HG02678 (cell line): ENCODE data around the gene PTGES3.

Experiments used
- ATAC-seq: cut with Tn5 transposase; IDR thresholded peaks from one replicate; pipeline ENCODE4 v1.9.1; 2021; ENCODE audit warnings: mild to moderate bottlenecking, moderate library complexity; ENCODE audit not compliant: unreplicated experiment

Gene PTGES3

DNA sequence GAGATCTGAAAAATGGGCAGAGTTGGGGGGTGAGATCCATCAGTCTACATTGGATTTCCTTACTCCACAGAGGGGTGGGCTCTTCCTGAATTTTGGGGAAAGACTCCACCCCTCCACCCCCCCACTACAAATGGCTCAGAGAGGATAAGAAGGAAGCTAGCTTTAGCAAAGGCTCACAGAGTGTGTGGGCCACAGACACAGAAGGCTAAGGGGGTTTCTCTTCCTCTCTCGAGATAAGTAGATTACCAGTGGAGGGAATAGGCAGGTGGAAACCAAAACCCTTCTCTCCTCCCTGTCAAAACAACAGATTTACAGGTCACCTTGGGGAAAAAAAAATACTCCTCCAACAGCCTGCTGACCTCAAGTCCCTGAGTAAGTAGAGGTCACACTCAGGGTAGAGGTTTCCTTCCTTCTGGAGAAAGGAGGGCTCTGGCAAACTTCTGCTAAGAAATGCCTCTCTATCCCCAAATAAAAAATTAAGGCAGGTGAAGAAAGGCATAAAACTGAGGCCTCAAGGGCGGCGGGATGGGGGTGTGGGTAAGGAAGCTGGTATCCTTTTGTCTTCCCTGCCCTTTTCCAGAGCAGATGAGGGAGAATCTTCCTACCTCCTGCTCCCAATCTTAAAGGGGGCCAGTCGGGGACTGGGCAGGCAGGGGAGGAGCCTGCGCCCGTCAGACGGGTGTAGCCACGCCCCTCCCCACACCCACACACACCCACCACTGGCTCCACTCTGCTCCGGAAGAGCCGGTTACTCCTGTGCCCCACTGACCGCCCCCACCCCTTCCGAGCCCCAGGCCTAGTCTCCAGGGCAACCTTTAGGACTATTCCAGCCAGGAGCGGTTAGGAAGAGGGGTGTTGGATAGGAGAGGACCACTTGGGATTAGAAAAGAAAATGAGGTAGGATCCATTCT lies 56.0 kb downstream of the PTGES3 start:
- no peak for ATAC-seq

DNA sequence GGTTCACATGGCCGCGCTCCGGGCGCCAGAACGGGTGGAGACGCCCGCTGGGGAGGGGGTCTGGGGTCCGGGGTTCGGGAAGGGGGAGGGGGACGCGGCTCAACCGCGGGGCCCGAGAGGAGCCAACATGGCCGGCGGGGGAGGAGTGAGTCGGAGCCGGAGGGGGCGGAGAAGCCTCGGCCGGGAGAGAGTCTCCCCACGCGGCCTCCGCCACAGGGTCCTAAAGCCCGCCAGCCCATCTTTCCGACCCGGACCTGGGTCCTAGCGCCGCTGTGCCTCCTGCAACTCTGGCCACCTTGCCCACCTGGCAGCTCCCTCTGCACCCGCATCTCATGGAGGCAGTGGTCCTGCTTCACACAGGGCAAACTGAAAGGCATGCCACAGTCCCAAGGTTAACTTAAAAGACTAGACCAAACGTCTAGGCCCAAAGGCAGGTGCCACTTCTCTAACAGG lies 57.9 kb downstream of the PTGES3 start, which contains the start of gene BAZ2A:
TSS of gene BAZ2A (minus strand) at position 147 of the 453 bp plus-strand sequence. CDS start 12,796 bp downstream, outside the sequence.
- peak; percentile 62 for ATAC-seq

DNA sequence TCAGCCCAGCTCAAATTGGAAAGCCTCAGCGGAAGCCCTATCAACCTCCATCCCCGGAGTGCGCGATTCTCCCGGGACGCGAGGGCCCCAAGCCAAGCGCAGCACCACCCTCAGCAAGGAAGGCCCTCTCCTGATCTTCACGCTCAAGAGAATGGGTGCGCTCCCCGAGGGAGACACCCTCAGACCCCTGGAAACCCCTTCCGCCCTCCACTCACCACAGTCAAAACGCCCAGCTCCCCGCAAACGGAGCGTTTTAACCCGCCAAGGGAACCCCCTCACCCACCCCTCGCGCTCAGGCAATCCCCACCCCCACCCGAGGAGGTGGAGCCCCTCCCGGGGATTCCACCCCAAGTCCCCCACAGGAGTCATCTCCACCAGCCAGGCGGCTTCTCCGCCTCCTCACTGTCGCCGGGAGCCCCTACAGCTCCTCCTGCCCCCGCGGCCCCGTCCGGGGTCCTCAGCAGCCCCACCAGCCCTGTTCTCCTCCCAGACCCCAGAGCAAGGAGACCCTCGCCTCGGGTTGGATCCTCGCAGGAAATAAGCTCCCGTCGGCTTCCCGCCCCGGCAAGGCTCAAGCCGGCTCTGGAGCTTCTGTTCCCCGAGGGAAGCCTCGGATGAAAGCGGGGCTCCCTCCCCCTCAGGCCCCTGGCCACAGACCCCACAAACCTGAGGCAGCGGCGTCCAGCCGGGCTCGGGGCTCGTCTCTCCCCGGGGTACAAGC lies 58.5 kb downstream of the PTGES3 start:
- peak; percentile 1 for ATAC-seq

DNA sequence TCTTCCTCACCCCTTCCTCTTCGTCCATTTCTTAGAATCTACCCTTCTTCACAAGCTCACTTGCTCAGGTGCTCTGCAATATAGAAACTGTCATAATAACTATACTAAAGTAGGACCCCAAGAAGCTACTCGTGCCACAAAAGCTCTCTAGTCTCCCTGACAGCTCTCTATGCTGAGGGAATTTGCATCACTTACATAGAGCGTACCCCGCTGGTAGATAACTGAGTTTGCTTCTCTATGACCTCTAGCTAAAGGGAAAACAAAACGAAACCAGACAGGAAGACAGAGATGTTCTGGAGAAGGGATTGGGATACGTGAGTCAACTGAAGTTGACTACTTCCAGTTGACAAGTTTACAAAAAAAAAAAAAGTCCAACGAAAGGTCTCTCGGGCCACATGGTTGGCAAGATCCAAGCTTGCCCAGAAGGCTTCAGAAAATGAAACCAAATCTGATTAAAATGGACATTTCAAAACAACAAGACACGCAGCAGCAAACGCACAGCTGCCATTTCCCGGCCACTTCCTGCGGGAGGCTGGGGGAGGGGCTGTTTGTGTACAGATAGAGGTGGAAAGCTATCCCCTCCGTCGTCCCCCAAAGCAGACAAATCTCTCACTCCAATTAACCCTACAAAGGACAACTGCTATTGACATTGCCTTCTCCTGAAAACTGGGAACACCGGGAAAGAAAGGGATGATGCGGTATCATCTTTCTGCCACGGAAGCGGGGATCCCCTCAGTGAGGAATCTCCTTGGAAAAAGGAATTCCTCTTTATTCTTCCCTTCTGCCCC lies 59.2 kb downstream of the PTGES3 start:
- ATAC-seq, result no peak

DNA sequence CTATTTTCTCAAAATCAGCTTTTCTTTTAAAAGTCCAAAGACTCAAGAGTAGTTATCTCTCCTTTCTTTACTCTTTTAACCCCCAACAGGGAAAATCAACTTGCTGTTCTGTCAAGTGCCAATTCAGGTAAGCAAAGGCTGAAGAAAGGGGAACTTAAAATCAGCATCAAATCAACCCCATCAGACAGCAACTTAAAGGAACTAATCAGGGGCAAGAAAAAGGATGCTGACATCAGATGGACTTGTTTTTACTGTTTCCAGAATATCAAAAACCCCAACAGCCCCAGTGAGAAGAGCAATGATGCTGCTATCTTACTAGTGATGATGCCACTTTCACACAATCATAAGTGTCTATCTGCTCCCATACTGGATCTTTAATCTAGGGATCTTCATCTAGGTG lies 61.4 kb downstream of the PTGES3 start:
- ATAC-seq, result no peak

DNA sequence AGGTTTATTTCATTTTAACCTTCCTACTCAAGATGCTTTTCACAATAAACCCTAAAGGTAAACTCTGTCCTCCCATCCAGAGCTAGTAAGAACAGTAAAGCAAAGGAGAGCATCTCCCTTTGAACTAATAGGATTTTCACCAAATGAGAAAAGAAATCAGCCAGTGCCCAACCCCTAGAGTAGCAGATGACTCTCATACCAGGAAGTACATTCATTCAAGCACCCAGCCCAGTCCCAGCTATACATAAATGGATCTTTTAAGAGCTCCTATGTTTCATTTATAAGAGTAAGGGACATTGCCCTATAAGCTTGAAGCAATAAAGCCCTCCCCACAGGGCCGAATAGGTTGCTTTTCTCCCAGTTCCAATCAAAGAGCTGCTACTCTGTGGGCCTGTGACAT lies 65.5 kb downstream of the PTGES3 start:
- no peak for ATAC-seq

DNA sequence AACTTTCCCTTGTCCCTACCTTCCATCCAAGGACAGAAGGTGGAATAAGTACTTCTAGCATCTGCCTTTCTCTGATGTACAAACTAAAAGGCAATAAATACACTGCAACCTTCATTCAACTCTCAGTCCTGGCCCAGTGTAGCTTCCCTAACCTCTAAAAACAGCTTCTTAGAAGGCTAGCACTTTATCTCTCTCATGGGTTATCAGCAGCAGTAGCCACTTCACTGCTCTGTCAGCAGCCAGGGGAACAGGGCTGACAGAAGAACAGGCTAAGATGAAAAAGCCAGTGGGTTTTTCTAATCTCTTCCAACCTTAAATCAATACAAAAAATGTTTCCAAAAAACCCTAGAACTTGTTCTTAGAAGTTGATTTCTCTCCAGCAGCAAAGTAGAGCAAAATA lies 71.2 kb downstream of the PTGES3 start:
- ATAC-seq, result no peak

DNA sequence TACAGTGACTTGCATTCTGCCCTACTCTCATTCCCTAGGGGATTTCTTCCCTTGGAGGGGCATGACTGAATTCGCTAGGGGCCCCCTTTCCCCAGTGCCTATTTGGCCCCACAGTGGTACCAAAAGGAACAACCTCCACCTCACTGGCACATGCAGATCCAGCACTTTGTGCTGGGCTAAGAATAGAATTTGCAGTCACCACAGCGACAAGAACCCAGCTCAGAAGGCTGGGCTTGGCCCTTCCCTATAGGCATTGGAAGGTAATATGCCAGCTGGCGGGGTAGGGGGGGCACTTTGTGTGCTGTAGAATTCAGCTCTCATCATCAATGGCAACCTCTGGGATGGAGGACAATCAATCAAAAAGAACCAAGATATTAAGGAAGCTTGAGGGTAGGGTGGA lies 71.8 kb downstream of the PTGES3 start:
- ATAC-seq, result no peak

DNA sequence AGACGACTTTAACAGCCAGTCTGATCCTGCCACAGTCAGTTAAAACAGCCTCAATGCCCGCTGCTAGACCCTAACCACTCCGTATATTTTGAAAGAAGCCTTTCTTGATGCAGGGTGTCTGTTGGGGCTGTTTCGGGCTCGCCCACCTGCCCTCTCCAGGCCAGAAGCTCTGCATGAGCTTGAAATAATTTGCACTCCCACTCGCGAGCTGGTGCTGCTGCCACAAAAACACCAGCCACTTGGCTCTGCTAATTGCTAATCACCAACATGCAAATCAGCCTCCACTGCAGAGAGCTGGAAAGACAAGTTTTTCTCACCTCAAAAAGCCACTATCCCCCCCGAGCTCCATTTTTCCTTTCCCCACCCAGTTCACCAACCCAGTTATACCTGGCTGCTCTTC lies 73.5 kb downstream of the PTGES3 start:
- no peak for ATAC-seq
